ENCODE results near the gene GOLGA3.
A peak's percentile ranks its signal among the peaks of the same experiment; 100 is the strongest.

GOLGA3 gene

DNA sequence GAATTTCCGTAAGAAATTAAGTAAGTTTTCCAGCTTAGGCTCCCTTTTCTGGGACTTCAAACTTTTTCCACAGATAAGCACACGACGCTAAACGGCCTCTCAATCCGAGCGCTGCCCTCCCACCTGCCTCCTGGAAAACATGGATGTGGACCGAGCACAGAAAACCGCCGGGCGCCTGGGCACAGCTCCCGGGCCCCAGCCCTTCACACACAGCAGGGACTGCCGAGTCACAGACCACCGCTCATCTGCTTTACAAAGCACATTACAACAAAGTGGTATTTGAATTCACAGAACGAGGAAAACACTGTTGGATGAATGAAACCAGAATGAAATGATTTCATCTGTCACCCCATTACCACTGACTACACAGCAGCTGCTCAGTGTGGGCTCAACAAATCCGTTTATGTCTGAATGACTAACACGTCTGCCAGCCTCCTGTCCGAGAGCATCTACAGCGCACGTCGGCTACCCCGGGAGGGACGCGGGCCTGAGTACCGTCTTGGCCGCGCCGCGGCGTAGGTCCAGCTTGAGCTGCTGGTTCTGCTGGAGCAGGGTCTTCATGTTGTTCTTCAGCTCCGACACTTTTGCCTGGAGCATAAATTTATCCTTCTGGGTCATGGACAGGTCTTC is 53.9 kb downstream of the GOLGA3 start:
- DNase-seq (ENCODE audit: low read depth) = no peak
- TF ChIP-seq CTCF (IDR thresholded peaks at IDR 0.05; ENCODE audit: low read depth, low read length) (no peak), MAX (IDR thresholded peaks at IDR 0.05; ENCODE audit: low read depth, low read length) (no peak), MYC (IDR thresholded peaks at IDR 0.05; ENCODE audit: low read depth, low read length) (no peak), POLR2A (IDR thresholded peaks at IDR 0.05; ENCODE audit: extremely low read depth, insufficient read length) (no peak)
- no peak overlapping the region for H3K4me3 ChIP-seq (ENCODE audit: low read depth, low read length)

DNA sequence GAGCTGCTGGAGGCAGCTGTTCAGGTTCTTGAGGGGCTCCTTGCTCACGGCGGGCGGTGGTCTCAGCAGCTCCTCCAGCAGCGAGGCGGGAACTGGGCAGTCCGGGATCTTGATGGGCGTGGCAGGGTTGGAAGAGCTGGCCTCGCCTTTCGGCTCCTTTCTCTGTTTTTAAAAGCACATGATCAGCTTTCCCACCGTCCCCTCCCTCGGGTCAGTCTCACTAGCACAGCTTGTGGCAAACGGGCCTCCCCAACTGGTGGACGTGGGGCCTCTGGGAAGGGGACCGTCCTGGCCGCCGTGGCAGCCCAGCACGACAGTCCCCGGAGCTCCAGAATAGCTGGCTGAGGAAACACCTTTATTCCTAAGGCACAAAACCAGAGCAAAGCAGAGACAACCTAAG is 54.5 kb downstream of the GOLGA3 start:
- TF ChIP-seq MYC (IDR thresholded peaks at IDR 0.05; ENCODE audit: low read depth, low read length) (no peak), CTCF (IDR thresholded peaks at IDR 0.05; ENCODE audit: low read depth, low read length) (no peak), POLR2A (IDR thresholded peaks at IDR 0.05; ENCODE audit: extremely low read depth, insufficient read length) (no peak), MAX (IDR thresholded peaks at IDR 0.05; ENCODE audit: low read depth, low read length) (no peak)
- no peak overlapping the region for H3K4me3 ChIP-seq (ENCODE audit: low read depth, low read length)
- DNase-seq (ENCODE audit: low read depth) = no peak

- no peak overlapping the region for H3K4me3 ChIP-seq (ENCODE audit: low read depth, low read length)
- no peak for TF ChIP-seq CTCF (IDR thresholded peaks at IDR 0.05; ENCODE audit: low read depth, low read length)
- no peak for TF ChIP-seq MAX (IDR thresholded peaks at IDR 0.05; ENCODE audit: low read depth, low read length)
- no peak for TF ChIP-seq MYC (IDR thresholded peaks at IDR 0.05; ENCODE audit: low read depth, low read length)
- no peak for TF ChIP-seq POLR2A (IDR thresholded peaks at IDR 0.05; ENCODE audit: extremely low read depth, insufficient read length)
These were observed 55.4 kb downstream of the GOLGA3 start for GRCh38 chr12:132773077-132773955.

DNA sequence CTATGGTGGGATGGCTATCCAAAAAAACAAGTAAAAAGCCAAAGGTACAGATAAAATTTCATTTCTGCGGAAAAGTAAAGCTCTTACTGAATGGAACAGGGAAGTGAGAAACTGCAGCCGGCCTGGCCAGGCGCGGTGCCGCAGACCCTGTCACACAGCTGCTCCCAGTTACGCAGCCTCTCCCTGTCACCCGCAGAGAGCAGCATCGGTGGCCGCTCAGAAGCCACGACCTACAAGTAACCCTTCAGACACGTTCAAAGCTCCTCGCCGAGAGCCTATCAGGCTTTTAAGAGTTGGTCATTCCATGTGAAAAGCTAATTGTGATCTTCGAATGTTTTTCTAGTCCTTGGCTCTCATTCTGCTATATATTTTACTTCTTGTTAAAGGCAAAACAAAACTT is 56.1 kb downstream of the GOLGA3 start:
- no peak for TF ChIP-seq CTCF (IDR thresholded peaks at IDR 0.05; ENCODE audit: low read depth, low read length)
- no peak for TF ChIP-seq MAX (IDR thresholded peaks at IDR 0.05; ENCODE audit: low read depth, low read length)
- no peak overlapping the region for H3K4me3 ChIP-seq (ENCODE audit: low read depth, low read length)
- DNase-seq (ENCODE audit: low read depth) = no peak

More at GRCh38 chr12:132773077-132773955, 55.4 kb downstream of the GOLGA3 start:
- DNase-seq (ENCODE audit: low read depth) = no peak

DNA sequence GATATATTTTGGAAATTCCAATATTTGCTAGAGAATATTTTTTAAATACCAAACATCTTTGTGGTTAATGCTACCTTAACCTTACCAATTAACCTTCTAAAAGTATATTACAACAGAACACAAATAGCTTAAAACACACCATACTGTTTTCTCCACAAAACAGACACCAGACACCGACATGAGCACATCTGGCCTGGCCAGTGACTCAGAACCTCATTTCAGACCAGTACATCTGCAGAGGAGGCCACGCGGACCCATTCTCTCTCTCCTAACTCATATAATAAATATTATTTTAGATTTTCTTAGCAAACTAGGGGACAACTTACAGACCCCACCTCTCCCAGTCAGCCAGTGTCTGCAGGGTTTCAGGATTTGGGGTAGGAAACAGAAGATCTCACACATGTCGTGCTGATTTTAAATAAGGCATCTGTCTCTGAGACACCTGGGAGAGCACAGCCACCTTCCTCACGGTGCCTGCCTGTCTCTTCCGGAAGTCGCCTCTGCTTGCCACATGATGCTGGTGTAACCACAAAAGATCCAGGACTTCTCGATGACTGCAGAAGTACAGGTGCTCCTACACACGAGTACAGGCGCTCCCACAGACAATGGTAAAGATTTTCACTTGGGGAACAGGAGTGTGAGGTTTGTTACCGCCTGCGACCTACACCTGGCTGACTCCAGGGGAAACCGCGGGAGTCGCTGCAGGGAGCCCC is 57.4 kb downstream of the GOLGA3 start:
- peak; percentile 40 for DNase-seq (ENCODE audit: low read depth)
- TF ChIP-seq MYC (IDR thresholded peaks at IDR 0.05; ENCODE audit: low read depth, low read length) (no peak), POLR2A (IDR thresholded peaks at IDR 0.05; ENCODE audit: extremely low read depth, insufficient read length) (no peak), CTCF (IDR thresholded peaks at IDR 0.05; ENCODE audit: low read depth, low read length) (no peak), MAX (IDR thresholded peaks at IDR 0.05; ENCODE audit: low read depth, low read length) (no peak)
- H3K4me3 ChIP-seq (ENCODE audit: low read depth, low read length) = peak overlapping the region; percentile 47

All from NB4 (cell line).